BJ (cell line): ENCODE results near the gene GPM6B. TPM values are rescaled to one million over a fixed set of nuclear protein-coding genes. Genes with fewer than 3 reads are reported as not detected.

Source experiments
- CTCF ChIA-PET: fragments of 350-600 bp; formaldehyde crosslinking; extraction: SDS; loops from one replicate; lab custom pipeline; 2021; ENCODE audit warnings: antibody characterized with exemption, inconsistent platforms; lab: Yijun Ruan, JAX
- POLR2A ChIA-PET: fragments of 300-600 bp; sonication (Branson Sonifier 250); formaldehyde crosslinking; extraction: SDS; loops from one replicate; lab custom pipeline; 2021; ENCODE audit warnings: antibody characterized with exemption; lab: Charles Lee
- DNase-seq: peaks from one replicate; pipeline ENCODE4 v3.0.0-alpha.2; 2011; ENCODE audit warnings: low read depth
- H3K27me3 ChIP-seq: 2 replicates; pipeline ENCODE4 v1.6.0; 2011; ENCODE audit warnings: low read length; ENCODE audit not compliant: control insufficient read depth, insufficient read depth
- H3K36me3 ChIP-seq: 2 replicates; pipeline ENCODE4 v1.5.1; 2011; ENCODE audit warnings: low read length; ENCODE audit not compliant: control insufficient read depth, insufficient read depth
- H3K4me3 ChIP-seq: 2 replicates; pipeline ENCODE4 v1.5.1; 2011; ENCODE audit warnings: low read depth, mild to moderate bottlenecking, control low read depth, low read length
- CTCF ChIP-seq: IDR thresholded peaks from 2 replicates; pipeline ENCODE4 v1.5.1; 2011; ENCODE audit warnings: low read depth, mild to moderate bottlenecking, control low read depth, inconsistent platforms, low read length, moderate library complexity; ENCODE audit not compliant: insufficient read depth
- polyA plus RNA-seq: library from polyadenylated mRNA; depleted of rRNA; stranded (reverse); fragments of >200 nt; gene quantifications from 2 replicates; pipeline ENCODE4 v1.2.3, GENCODE V29; 2011

GPM6B gene
- polyA plus RNA-seq, 1 experiment, result 1.1 TPM

GRCh38 chrX:13755254-13755653 is 61.6 kb downstream of the GPM6B start:
- POLR2A ChIA-PET, result no interaction called here
- H3K36me3 ChIP-seq, result peaks cover 4% of the 10 kb centered on the region
- CTCF ChIA-PET, result interaction anchor here (1.0 kb wide), 1 partner anchor 249 kb away, joined by 4 read pairs; no protein-coding TSS in a partner anchor
- no peak for DNase-seq
- no peaks in the 10 kb centered on the region for H3K27me3 ChIP-seq
- no peak overlapping the region for H3K4me3 ChIP-seq
- no peak for TF ChIP-seq CTCF

- no peak for TF ChIP-seq CTCF
- Histone ChIP-seq H3K27me3 (no peaks in the 10 kb centered on the region), H3K36me3 (peaks cover 4% of the 10 kb centered on the region), H3K4me3 (no peak overlapping the region)
- DNase-seq, result no peak
- ChIA-PET POLR2A (no interaction called here), CTCF (interaction anchor here (1.0 kb wide), 1 partner anchor 248 kb away, joined by 4 read pairs; no protein-coding TSS in a partner anchor)
Observed at GRCh38 chrX:13754765-13755164, 62.1 kb downstream of the GPM6B start.

- H3K36me3 ChIP-seq, result peaks cover 4% of the 10 kb centered on the region
- CTCF ChIA-PET, result interaction anchor here (0.8 kb wide), 1 partner anchor 279 kb away, joined by 4 read pairs; no protein-coding TSS in a partner anchor
- DNase-seq, result no peak
- POLR2A ChIA-PET, result no interaction called here
- no peak overlapping the region for H3K4me3 ChIP-seq
- no peak for TF ChIP-seq CTCF
- no peaks in the 10 kb centered on the region for H3K27me3 ChIP-seq
Observed at GRCh38 chrX:13752646-13753045, 64.2 kb downstream of the GPM6B start.

- DNase-seq, result no peak
- POLR2A ChIA-PET, result no interaction called here
- H3K27me3 ChIP-seq, result no peaks in the 10 kb centered on the region
- CTCF ChIA-PET, result interaction anchor here (0.8 kb wide), 1 partner anchor 280 kb away, joined by 4 read pairs; no protein-coding TSS in a partner anchor
- H3K36me3 ChIP-seq, result peaks cover 4% of the 10 kb centered on the region
- no peak for TF ChIP-seq CTCF
- no peak overlapping the region for H3K4me3 ChIP-seq
Observed at GRCh38 chrX:13752141-13752540, 64.8 kb downstream of the GPM6B start.

- peaks cover 1% of the 10 kb centered on the region; the same call in 1 of the 2 replicates for H3K36me3 ChIP-seq
- no peak for TF ChIP-seq CTCF
- CTCF ChIA-PET, result interaction anchor here (1.0 to 2.3 kb wide), 5 partner anchors 58 to 281 kb away, joined by 3 to 6 read pairs (median 3); partner anchors contain the start of gene GEMIN8
- DNase-seq, result no peak
- POLR2A ChIA-PET, result no interaction called here
- H3K27me3 ChIP-seq, result no peaks in the 10 kb centered on the region
- no peak overlapping the region for H3K4me3 ChIP-seq
Observed at GRCh38 chrX:13750812-13751211, 66.1 kb downstream of the GPM6B start.
